Activated naive CD8-positive, alpha-beta T cell (primary cell): ENCODE measurements around the gene DLGAP4.

Source experiments
- H3K27ac Mint-ChIP-seq: one replicate; pipeline ENCODE4 v1.8.0; 2021; ENCODE audit warnings: mixed read lengths
- H3K27me3 Mint-ChIP-seq: one replicate; pipeline ENCODE4 v1.8.0; 2021; ENCODE audit warnings: mixed read lengths
- H3K36me3 Mint-ChIP-seq: one replicate; pipeline ENCODE4 v1.8.0; 2021; ENCODE audit warnings: mixed read lengths
- H3K4me1 Mint-ChIP-seq: one replicate; pipeline ENCODE4 v1.8.0; 2021; ENCODE audit warnings: low read depth, mixed read lengths
- H3K4me3 Mint-ChIP-seq: one replicate; pipeline ENCODE4 v1.8.0; 2021; ENCODE audit warnings: mild to moderate bottlenecking, mixed read lengths
- H3K9me3 Mint-ChIP-seq: one replicate; pipeline ENCODE4 v1.8.0; 2021; ENCODE audit warnings: low read depth, mixed read lengths

The DLGAP4 gene

DNA sequence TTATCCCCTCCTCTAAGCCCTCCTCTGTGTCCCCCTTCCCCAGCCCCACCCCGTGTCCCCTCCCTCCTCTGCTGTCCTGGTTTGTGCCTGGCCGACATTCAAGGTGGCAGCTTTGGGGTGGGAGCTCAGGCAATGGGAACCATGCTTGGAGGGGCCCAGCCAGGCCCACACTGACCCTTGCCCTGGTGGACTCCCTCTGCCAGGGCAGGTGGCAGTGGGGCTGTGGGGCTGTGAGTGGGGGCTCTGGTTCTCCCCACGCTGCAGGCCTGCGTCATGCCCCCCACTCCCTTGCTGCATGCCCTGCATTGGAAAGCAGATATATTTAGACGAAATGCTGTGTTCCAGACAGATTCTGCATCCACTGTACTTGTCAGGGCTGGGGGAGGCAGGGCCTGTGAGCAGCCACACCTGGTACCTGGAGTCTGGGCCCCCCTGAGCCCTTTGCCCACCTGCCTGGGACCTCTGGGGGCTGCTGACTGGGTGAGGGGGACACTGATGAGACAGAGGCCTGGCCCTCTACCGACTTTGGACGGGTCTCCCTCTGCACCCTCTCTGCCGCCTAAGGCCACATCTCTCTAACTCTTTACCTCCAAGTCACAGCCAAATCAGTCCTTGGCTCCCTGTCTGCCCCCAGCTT, 14.2 kb downstream of the DLGAP4 start:
- H3K27me3 Mint-ChIP-seq = peaks cover 4% of the 10 kb centered on the region
- H3K4me3 Mint-ChIP-seq = no peak overlapping the region
- no peaks in the 10 kb centered on the region for H3K36me3 Mint-ChIP-seq
- no peaks in the 10 kb centered on the region for H3K4me1 Mint-ChIP-seq
- peaks cover 7% of the 10 kb centered on the region for H3K9me3 Mint-ChIP-seq
- no peak overlapping the region for H3K27ac Mint-ChIP-seq

DNA sequence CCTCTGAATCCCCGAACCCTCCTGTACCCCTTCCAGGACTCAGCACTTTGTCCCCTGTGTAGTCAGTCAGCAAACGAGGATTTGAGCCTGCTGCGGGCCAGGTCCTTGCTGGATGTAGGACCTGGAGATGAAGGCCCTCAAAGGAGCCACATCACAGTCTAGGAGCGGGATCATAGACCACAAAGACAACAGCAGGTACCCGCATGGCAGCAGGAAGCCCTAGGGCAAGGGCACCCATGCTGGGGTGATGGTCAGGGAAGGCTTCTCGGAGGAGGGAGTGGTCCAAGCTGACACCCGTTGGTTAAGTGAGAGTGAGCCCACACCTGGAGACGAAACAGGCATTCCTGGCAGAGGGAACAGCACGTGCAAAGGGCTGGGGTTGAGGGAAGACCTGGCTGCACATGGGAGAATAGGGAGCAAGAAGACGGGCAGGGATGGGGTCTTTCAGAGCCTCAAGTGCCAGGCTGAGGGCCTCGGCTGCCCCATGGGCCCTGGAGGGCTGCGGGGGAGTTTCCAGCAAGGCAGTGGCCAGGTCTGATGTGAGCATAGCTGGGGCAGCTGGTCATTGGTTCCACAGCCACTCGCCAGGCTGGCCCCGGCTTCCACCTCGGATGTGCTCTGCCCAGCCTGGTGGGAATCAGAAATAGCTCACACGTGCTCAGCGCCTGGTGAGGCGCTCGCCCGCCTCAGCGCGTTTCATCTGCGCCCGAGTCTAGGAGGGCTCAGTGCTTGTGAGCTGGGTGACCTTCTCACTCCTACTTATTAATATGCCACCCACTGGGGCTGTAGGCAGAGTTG, 15.0 kb downstream of the DLGAP4 start:
- Mint-ChIP-seq H3K27me3 (peaks cover 5% of the 10 kb centered on the region), H3K4me1 (no peaks in the 10 kb centered on the region), H3K27ac (no peak overlapping the region), H3K4me3 (no peak overlapping the region), H3K36me3 (no peaks in the 10 kb centered on the region), H3K9me3 (peaks cover 10% of the 10 kb centered on the region)

DNA sequence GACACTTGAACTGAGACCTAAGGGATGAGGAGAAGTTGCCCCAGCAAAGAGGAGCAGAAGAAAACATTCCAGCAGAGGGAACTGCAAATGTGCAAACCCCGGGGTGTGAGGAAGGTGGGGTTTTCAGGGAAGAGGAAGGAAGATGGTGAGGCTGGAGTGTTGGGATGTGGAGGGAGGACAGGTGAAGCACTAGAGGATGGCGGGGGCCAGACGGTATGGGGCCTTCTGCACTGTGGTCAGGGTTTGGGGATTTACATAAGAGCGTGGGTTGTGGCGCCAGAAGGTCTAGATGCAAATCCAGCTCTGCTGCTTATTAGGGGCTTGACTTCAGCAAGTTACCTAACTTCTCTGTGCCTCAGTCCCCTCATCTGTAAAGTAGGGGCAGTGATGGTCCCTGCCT, 16.0 kb downstream of the DLGAP4 start:
- Mint-ChIP-seq H3K9me3 (peaks cover 12% of the 10 kb centered on the region), H3K27ac (no peak overlapping the region), H3K27me3 (peaks cover 6% of the 10 kb centered on the region), H3K36me3 (no peaks in the 10 kb centered on the region), H3K4me3 (no peak overlapping the region), H3K4me1 (no peaks in the 10 kb centered on the region)

DNA sequence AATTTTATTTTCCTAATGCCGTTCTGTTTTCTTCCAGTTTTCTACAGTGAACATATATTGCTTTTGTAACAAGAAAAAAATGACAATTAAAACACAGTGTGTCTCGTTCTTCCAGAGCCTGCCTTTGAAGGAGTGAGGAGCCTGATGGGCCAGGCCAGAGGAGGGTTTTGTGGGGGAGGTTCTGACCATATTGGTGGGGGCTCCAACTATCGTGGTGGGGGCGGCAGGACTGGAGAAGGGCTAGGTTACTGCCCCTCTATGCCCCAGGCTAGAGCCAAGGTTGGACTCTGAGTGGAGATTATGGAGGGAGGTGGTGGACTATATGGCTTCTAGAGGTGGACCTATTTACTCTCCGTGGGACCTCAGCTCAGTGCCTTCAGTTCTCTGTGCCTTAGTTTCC, 24.0 kb downstream of the DLGAP4 start:
- H3K27ac Mint-ChIP-seq = no peak overlapping the region
- H3K27me3 Mint-ChIP-seq = peaks cover 8% of the 10 kb centered on the region
- H3K4me3 Mint-ChIP-seq = no peak overlapping the region
- peaks cover 5% of the 10 kb centered on the region for H3K9me3 Mint-ChIP-seq
- no peaks in the 10 kb centered on the region for H3K4me1 Mint-ChIP-seq
- no peaks in the 10 kb centered on the region for H3K36me3 Mint-ChIP-seq

DNA sequence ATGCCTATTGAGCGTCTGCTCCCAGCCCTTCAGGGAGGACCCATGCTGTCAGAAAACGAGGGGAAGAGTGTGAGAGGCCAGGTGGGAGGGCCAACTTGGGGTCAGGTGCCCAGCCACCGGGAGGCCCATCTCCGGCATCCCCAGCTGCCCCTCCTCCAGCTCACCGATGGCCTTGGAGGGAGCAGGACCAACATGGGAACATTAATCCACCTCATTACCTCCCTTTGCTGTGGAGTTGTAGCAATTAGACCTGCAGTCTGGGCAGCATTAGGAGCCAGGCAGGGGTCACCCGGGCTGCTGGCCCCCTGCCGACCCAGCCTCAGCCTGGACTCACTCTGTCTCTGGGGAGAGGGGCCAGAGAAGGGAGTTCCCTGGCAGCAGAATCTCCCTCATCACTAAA, 25.1 kb downstream of the DLGAP4 start:
- H3K4me3 Mint-ChIP-seq = no peak overlapping the region
- no peaks in the 10 kb centered on the region for H3K4me1 Mint-ChIP-seq
- H3K9me3 Mint-ChIP-seq = peaks cover 1% of the 10 kb centered on the region
- H3K27me3 Mint-ChIP-seq = peaks cover 10% of the 10 kb centered on the region
- no peak overlapping the region for H3K27ac Mint-ChIP-seq
- H3K36me3 Mint-ChIP-seq = no peaks in the 10 kb centered on the region

DNA sequence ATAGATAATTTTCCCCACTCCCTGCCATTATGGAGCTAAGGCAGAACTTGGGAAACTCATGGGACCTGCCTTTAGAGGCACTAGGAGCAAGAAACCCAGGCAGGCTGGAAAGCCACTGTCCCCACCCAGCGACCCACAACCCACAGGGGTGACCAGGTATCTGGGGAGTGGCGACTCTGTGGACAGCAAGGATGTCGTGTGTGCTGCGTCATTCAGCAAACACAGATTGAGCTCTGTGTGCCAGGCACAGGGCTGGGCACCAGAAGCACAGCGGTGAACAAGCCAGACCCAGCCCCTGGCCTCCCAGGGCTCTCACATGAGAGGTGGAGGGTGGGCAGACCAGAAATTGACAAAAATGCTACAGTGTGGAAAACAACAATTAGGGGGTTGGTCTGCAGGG, 27.7 kb downstream of the DLGAP4 start:
- Mint-ChIP-seq H3K27me3 (peaks cover 12% of the 10 kb centered on the region), H3K27ac (no peak overlapping the region), H3K36me3 (no peaks in the 10 kb centered on the region), H3K4me3 (no peak overlapping the region), H3K9me3 (no peaks in the 10 kb centered on the region), H3K4me1 (no peaks in the 10 kb centered on the region)

DNA sequence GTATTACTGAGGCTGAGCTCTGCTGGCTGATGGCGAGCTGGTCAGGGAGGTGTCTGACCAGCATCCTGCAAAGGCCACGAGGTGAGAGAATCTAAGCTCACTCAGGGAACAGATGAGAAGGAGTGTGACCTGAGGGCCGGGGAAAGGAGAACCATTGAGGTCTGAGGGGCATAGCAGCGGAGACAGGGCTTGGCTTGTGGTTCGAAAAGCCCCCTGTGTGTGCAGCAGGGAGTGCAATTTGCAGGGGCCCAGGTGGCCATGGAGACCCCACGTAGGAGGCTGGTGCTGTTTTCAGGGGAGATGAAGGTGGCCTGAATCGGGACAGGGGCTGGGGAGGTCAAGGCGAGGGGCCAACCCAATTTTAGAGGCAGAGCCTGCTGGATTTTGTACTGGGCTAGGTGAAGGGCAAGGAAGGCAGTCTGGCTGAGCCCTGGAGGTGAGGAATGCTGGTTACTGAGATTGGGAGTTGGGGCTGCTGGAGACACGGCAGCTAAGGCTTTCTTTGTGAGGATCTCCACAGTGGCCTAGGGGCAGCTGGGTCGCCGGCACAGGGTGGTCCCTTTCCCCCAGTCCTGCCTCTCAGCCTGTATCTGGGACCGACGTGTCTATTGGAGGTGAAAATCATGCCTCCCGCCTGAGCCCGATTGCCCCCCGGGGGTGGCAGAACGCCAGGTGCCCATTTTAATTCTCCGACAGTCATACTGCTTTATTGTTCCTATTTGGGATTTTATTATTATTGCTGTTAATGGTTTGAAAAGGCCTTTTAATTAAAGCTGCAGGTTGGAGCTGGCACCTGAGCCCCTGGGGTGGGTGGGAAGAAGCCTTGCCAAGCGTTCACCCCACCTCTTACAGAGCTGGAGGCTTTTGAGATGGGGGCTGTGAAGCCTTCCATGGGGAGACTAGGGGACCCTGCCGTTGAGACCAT, 28.4 kb downstream of the DLGAP4 start:
- no peaks in the 10 kb centered on the region for H3K9me3 Mint-ChIP-seq
- H3K4me3 Mint-ChIP-seq = no peak overlapping the region
- H3K36me3 Mint-ChIP-seq = no peaks in the 10 kb centered on the region
- H3K27me3 Mint-ChIP-seq = peaks cover 12% of the 10 kb centered on the region
- no peaks in the 10 kb centered on the region for H3K4me1 Mint-ChIP-seq
- H3K27ac Mint-ChIP-seq = no peak overlapping the region

DNA sequence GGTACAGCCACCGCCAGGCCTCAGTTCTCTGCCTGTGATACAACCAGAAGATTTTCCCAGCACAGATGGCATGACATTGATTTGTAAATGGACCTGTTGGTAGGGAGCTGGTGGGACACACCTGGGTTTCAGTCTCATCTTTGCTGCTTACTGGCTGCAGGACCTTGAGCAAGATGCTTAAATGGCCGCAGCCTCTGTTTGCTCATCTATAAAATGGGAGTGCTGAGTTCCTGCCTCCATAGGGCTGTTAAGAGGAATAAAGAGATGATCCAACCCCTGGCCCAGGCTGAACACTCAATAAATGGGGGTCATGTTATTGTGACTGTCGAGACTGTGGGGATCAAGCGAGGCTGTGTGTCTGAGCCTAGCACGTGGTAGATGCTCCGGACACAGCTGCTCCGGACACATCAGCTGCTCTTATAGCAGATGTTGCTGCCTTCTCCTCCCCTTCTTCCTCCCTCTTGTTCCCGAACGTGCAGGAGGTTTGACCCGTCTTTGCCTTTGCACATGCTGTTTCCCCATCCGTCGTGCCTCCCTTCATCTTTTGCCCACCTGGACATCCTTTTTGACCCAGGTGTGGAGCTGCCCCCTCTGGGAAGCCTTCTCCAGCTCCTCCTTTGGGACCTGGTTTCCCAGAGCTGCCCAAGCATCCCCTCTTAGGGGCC, 29.2 kb downstream of the DLGAP4 start:
- Mint-ChIP-seq H3K36me3 (no peaks in the 10 kb centered on the region), H3K4me3 (no peak overlapping the region), H3K4me1 (peaks cover 2% of the 10 kb centered on the region), H3K27me3 (peaks cover 12% of the 10 kb centered on the region), H3K27ac (no peak overlapping the region), H3K9me3 (no peaks in the 10 kb centered on the region)

DNA sequence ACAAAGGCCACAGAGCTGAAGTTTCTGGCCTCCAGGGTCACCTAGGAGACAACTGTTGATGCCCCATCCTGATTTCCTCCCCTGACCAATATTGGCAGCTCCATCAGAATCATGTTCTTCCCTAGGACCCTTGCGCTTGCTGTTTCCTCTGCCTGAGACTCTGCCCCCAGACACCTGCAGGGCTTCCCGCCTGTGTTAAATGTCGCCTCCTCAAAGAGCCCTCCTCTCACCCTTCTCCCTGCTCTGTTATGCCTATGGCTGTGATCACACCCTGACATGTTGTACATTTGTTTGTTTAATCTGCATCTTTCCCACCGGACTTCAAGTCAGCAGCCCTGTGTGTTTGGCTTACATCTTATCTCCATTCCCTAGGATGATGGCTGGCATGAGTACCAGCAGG, 30.1 kb downstream of the DLGAP4 start:
- no peaks in the 10 kb centered on the region for H3K9me3 Mint-ChIP-seq
- no peak overlapping the region for H3K4me3 Mint-ChIP-seq
- H3K36me3 Mint-ChIP-seq = no peaks in the 10 kb centered on the region
- peaks cover 12% of the 10 kb centered on the region for H3K27me3 Mint-ChIP-seq
- no peak overlapping the region for H3K27ac Mint-ChIP-seq
- peaks cover 2% of the 10 kb centered on the region for H3K4me1 Mint-ChIP-seq

DNA sequence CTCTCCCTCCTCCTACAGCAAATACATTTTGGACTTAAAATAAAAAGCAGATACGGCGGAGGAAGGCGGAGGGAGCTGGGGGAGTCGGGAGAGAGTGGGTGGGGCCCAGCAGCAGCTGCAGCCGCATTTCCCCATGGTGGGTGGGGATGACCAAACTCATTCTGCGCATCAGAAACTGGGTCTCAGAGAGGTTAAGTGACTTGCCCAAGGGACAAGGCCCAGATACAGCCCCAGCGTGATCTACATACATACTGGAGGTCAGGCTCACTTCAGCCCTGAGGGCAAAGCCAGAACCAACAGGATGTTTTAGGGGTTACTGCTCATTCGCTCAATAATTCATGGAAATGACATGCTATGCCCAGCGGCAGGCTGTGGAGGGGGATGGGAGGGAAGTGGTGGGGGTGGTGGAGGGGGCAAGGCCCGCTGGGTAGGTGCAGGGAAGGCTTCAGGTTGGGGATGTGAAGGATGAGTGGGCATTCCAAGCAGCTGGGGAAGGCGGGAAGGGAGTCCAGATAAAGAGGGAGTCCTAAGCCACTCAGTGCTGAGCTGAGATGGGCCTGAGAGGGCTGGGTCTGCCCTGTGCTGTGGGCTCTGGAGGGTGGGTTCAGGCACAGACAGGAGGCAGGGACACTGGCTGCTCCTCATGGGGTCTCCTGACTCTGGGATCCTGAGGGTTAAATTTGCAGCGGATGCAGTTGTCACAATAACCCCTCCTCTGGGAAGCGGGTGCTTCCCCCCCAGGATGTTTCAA, 31.0 kb downstream of the DLGAP4 start:
- H3K9me3 Mint-ChIP-seq = no peaks in the 10 kb centered on the region
- H3K27me3 Mint-ChIP-seq = peaks cover 11% of the 10 kb centered on the region
- no peak overlapping the region for H3K27ac Mint-ChIP-seq
- H3K4me3 Mint-ChIP-seq = no peak overlapping the region
- H3K4me1 Mint-ChIP-seq = peaks cover 2% of the 10 kb centered on the region
- H3K36me3 Mint-ChIP-seq = no peaks in the 10 kb centered on the region

DNA sequence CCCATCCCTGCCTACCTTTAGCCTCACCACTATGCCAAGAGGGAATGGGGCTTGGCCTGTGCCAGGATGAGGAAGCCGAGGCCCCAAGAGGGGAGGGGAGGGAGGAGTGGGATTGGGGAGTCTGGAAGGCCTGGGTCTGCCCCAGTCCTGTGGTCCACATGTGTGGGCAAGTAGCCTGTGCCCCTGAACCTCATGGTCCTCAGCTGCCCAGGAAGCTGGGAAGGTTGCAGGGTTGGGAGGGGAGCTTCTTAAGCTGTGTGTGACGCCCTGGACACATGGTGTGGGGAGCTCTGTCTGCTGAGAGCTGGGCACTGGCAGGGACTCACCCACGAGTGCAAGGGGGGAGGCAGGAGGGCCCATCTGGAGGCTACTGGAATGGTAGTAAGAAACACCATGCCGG, 31.7 kb downstream of the DLGAP4 start:
- Mint-ChIP-seq H3K9me3 (no peaks in the 10 kb centered on the region), H3K36me3 (no peaks in the 10 kb centered on the region), H3K4me3 (no peak overlapping the region), H3K4me1 (peaks cover 2% of the 10 kb centered on the region), H3K27me3 (peaks cover 11% of the 10 kb centered on the region), H3K27ac (no peak overlapping the region)

DNA sequence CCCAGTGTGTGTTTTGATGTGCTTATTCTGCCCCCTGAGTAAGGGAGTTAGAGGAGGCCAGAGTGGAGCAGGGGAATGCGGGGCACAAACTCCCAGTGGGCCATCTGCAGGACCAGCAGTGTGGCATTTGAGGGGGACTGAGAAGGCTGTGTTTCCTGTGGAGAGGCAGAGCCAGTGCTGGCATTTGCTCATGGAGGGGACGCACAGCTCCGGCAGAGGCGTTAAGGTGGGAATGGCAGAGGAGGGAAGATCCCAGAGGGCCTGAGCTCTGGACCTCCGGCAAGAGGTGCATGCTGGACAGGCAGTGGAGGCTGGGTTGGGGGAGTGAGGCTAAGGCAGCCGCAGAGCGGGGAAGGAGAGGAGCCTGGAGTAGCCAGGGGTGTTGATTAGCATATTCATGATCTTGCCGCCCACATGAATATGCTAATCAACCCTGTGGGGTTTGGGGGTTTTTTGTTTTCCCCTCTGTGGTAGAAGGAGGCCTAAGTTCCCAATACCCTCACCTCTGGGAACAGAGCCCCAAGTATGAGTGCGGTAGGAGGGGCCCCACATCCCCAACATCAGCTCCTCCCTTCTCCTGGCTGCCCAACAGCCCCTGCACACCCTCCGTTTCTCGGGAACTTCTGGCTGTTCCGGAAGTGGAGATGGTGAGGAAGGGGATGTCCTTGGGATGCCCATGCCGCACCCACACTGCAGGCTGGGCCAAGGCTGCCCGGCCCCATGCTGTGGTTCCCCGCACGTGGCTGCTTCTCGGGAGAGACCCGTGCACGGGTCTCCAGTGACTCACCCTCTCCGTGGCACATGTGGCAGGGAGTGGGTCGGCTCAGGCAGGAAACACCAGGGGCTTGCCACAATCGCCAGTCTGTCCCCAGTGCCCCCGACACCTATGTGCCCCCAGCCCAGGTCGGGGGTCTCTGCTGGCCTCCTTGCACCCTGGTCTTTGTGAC, 33.8 kb downstream of the DLGAP4 start:
- peaks cover 2% of the 10 kb centered on the region for H3K4me1 Mint-ChIP-seq
- H3K27ac Mint-ChIP-seq = no peak overlapping the region
- H3K27me3 Mint-ChIP-seq = peaks cover 5% of the 10 kb centered on the region
- H3K9me3 Mint-ChIP-seq = no peaks in the 10 kb centered on the region
- no peaks in the 10 kb centered on the region for H3K36me3 Mint-ChIP-seq
- no peak overlapping the region for H3K4me3 Mint-ChIP-seq

DNA sequence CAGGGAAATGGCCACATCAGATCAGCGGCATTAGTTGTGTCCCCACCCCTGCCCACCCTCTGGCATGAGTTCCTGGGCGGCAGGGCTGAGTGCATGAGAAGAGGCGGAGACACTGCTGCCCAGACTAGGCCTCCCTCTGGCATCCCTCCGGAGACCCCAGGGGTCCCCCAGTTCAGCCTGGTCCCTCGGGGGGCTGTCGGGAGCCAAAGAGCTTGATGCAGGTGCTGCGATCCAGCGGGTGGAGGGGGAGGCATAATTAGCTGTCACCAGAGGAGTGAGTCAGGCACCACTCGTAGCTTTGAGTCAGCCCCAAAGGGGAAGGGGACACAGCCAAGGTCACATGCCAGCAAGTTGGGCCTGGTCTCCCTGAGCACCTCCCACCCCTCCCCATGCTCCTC, 34.5 kb downstream of the DLGAP4 start:
- Mint-ChIP-seq H3K27ac (no peak overlapping the region), H3K36me3 (no peaks in the 10 kb centered on the region), H3K27me3 (peaks cover 5% of the 10 kb centered on the region), H3K4me1 (peaks cover 2% of the 10 kb centered on the region), H3K4me3 (no peak overlapping the region), H3K9me3 (no peaks in the 10 kb centered on the region)
